Measurements from ENCODE around the gene NDUFS5.
"Not testable (repeated sequence)": the region's sequence is repeated elsewhere in the genome, so short reads cannot be mapped to it uniquely, and the experiment has no call there.

Gene NDUFS5

GRCh38 chr1:39045231-39045630, 19.1 kb downstream of the NDUFS5 start:
- DNase-seq (ENCODE audit: low spot score): no peak
- no peak for TF ChIP-seq CTCF (IDR thresholded peaks at IDR 0.05)
- Histone ChIP-seq H3K4me3 (no peak overlapping the region), H3K27ac (peak overlapping the region in 1 of 2 donors; percentile 10)

GRCh38 chr1:39046613-39047210, 20.6 kb downstream of the NDUFS5 start:
- peak overlapping the region; percentile 37 for H3K4me3 ChIP-seq
- no peak for DNase-seq (ENCODE audit: low spot score)
- TF ChIP-seq CTCF (IDR thresholded peaks at IDR 0.05): no peak
- H3K27ac ChIP-seq: peak overlapping the region; percentile 64 to 91

- TF ChIP-seq CTCF (IDR thresholded peaks at IDR 0.05): no peak
- peak overlapping the region; percentile 37 for H3K4me3 ChIP-seq
- DNase-seq (ENCODE audit: low spot score): peak; percentile 88
- peak overlapping the region; percentile 68 to 91 for H3K27ac ChIP-seq
These were observed 21.5 kb downstream of the NDUFS5 start for GRCh38 chr1:39047374-39048229.

- no peak for DNase-seq (ENCODE audit: low spot score)
- H3K4me3 ChIP-seq: no peak overlapping the region
- peak overlapping the region; percentile 68 to 91 for H3K27ac ChIP-seq
- no peak for TF ChIP-seq CTCF (IDR thresholded peaks at IDR 0.05)
These were observed 22.7 kb downstream of the NDUFS5 start for GRCh38 chr1:39048745-39049370.

GRCh38 chr1:39050001-39050400, 23.9 kb downstream of the NDUFS5 start:
- H3K27ac ChIP-seq: no peak overlapping the region
- TF ChIP-seq CTCF (IDR thresholded peaks at IDR 0.05): no peak
- DNase-seq (ENCODE audit: low spot score): no peak
- H3K4me3 ChIP-seq: no peak overlapping the region

GRCh38 chr1:39051193-39051850, 25.2 kb downstream of the NDUFS5 start:
- not testable (repeated sequence) for H3K4me3 ChIP-seq; DNase-seq (ENCODE audit: low spot score); H3K27ac ChIP-seq

- DNase-seq (ENCODE audit: low spot score): no peak
- Histone ChIP-seq H3K4me3 (no peak overlapping the region), H3K27ac (no peak overlapping the region)
- no peak for TF ChIP-seq CTCF (IDR thresholded peaks at IDR 0.05)
These were observed 25.8 kb downstream of the NDUFS5 start for GRCh38 chr1:39051956-39052355.

GRCh38 chr1:39055213-39055710, 29.1 kb downstream of the NDUFS5 start:
- not testable (repeated sequence) for H3K27ac ChIP-seq; H3K4me3 ChIP-seq; DNase-seq (ENCODE audit: low spot score)

- not testable (repeated sequence) for H3K4me3 ChIP-seq; H3K27ac ChIP-seq; DNase-seq (ENCODE audit: low spot score)
These were observed 35.4 kb downstream of the NDUFS5 start for GRCh38 chr1:39061516-39061915.
